Gastroesophageal sphincter (tissue), 4 donors: ENCODE data around the gene GNB1. TPM values are rescaled to one million over a fixed set of nuclear protein-coding genes. Genes with fewer than 3 reads are reported as not detected.

Source experiments
- ATAC-seq: fragments of 150-250 bp; one replicate; pipeline ENCODE4 v1.9.1; 2016; ENCODE audit warnings: mild to moderate bottlenecking, moderate library complexity
- H3K27ac ChIP-seq, 4 donors: fragments of 200-600 bp; sonication (generic) in 3 of 4; 1 replicate in 3 of 4; 2 replicates in 1 of 4; pipeline ENCODE4 v1.5.1; 2016 to 2019
- H3K27me3 ChIP-seq: fragments of 200-600 bp; sonication (generic); one replicate; pipeline ENCODE4 v1.5.1; 2019
- H3K36me3 ChIP-seq, 2 donors: fragments of 200-600 bp; sonication (generic); one replicate each; pipeline ENCODE4 v1.5.1; 2019; ENCODE audit warnings: control low read depth in 1 of 2
- H3K4me1 ChIP-seq, 3 donors: fragments of 200-600 bp; sonication (generic); 1 replicate in 2 of 3; 2 replicates in 1 of 3; pipeline ENCODE4 v1.5.1; 2016 to 2019; ENCODE audit warnings: control low read depth in 2 of 3
- H3K4me3 ChIP-seq, 2 donors: fragments of 200-600 bp; sonication (generic); one replicate each; pipeline ENCODE4 v1.5.1; 2019; ENCODE audit warnings: mild to moderate bottlenecking in 1 of 2, moderate library complexity in 1 of 2
- H3K9me3 ChIP-seq, 3 donors: fragments of 200-600 bp; sonication (generic); one replicate each; pipeline ENCODE4 v1.5.1; 2017 to 2019; ENCODE audit warnings: control low read depth in 2 of 3
- EP300 ChIP-seq: sonication (generic); formaldehyde crosslinking; IDR thresholded peaks from one replicate; pipeline ENCODE4 v1.6.1; 2017; ENCODE audit warnings: antibody characterized with exemption, mild to moderate bottlenecking
- POLR2A ChIP-seq, 2 donors: fragments of 450-650 bp; IDR thresholded peaks; one replicate each; pipeline ENCODE4 v1.6.1; 2017; ENCODE audit warnings: antibody characterized with exemption in 2 of 2, mild to moderate bottlenecking in 2 of 2, moderate library complexity in 1 of 2
- POLR2AphosphoS5 ChIP-seq: sonication (generic); formaldehyde crosslinking; IDR thresholded peaks from one replicate; pipeline ENCODE4 v1.6.1; 2017; ENCODE audit warnings: antibody characterized with exemption
- WGBS, 2 donors: methylation state at CpG; one replicate each; pipeline ENCODE4 v1.1.5; 2018; ENCODE audit warnings: low coverage in 1 of 2; 5-methylcytosine and 5-hydroxymethylcytosine counted together
- total RNA-seq, 4 donors: library from RNA; depleted of rRNA; stranded (reverse); fragments of >200 nt; gene quantifications; one replicate each; pipeline ENCODE4 v1.1.0, GENCODE V29; 2016
- TF ChIP-seq, protein P1 (sequence below), 4 experiments: fragments of 200-600 bp in 2 of 4; fragments of 450-650 bp in 2 of 4; sonication (generic) in 1 of 4; IDR thresholded peaks; one replicate each; pipeline ENCODE4 v1.5.1; 2017 to 2019; ENCODE audit warnings: antibody characterized with exemption in 4 of 4, mild to moderate bottlenecking in 2 of 4, moderate library complexity in 2 of 4

Gene GNB1
- total RNA-seq, 4 donors from 2014 or later, result 129 to 175 (median 136) TPM

DNA sequence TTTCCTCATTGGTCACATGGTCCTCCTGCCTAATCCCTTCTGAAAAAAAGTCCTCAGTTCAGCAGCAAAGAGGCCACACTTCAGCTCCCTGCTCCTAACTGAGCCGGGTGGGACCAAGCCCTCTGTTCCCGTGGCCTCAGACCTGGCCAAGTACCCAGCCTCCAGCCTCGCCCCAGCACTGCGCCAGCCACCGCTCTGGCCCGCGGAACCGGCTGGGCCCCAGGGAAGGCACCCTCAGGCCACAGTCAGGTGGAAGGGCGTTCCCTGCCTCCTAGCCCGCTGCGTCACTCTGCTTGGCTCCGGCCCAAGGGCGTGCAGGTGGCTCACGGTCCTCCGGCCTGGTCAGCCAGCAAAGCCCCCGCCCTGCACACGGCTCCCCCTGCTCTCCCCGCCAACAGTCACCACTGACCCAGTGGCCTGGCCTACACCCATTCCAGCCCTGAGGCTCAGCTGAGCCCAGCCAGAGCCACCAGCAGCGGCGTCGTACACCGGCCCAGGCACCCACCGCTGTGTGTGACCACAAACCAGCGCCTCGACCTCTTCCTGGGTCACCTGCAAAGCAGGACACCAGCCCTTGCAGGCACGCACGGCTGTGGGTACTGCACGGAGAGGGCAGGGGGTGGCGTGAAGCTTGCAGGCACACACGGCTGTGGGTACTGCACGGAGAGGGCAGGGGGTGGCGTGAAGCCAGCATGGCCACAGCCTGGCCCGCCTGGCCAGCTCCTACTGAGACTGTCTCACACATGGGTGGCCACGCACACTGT, 132.0 kb downstream of the GNB1 start:
- 65 to 80% methylated on average over 4 to 5 of the region's 34 CpGs for WGBS, 2 donors
- peak; percentile 75 for ATAC-seq
- no peaks in the 10 kb centered on the region for H3K27me3 ChIP-seq
- no peaks in the 10 kb centered on the region for H3K9me3 ChIP-seq
- peaks cover 0 to 22% (median 3%) of the 10 kb centered on the region in 3 donors for H3K4me1 ChIP-seq
- no peak overlapping the region for H3K4me3 ChIP-seq
- peaks cover 0 to 100% of the 10 kb centered on the region in 2 donors for H3K36me3 ChIP-seq
- peak overlapping the region in 2 of 4 donors; percentile 5 to 8 for H3K27ac ChIP-seq
- TF ChIP-seq POLR2AphosphoS5 (no peak), POLR2A (IDR thresholded peaks at IDR 0.05) (no peak), EP300 (no peak)
- TF ChIP-seq, protein P1, sequence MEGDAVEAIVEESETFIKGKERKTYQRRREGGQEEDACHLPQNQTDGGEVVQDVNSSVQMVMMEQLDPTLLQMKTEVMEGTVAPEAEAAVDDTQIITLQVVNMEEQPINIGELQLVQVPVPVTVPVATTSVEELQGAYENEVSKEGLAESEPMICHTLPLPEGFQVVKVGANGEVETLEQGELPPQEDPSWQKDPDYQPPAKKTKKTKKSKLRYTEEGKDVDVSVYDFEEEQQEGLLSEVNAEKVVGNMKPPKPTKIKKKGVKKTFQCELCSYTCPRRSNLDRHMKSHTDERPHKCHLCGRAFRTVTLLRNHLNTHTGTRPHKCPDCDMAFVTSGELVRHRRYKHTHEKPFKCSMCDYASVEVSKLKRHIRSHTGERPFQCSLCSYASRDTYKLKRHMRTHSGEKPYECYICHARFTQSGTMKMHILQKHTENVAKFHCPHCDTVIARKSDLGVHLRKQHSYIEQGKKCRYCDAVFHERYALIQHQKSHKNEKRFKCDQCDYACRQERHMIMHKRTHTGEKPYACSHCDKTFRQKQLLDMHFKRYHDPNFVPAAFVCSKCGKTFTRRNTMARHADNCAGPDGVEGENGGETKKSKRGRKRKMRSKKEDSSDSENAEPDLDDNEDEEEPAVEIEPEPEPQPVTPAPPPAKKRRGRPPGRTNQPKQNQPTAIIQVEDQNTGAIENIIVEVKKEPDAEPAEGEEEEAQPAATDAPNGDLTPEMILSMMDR (IDR thresholded peaks at IDR 0.05), result no peak

DNA sequence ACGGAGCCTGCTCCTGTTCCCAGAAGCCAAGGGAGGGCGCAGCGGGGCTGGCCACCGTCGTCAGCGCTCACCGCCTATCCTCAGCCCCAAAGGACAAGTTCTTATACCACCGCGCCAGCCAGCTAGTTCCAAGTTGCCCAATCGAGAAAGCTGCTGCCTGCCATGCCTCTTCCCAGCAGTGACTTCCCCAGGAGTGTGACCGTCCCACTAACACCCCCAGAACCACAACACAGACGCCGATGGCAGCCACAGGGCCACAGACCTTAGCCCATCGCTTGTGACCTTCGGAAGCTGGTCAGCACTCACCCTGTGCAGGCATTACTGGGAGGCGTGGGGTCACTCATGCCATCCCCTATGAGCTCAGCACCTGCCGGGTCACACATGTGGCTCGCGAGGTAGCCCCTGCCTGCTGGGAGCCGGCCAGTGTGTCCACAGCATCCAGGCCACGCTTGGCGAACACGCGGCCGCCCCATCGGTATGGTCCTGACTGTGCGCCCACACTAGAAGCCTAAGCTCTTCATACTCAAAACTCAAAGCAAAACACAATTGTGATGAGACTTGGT, 132.7 kb downstream of the GNB1 start:
- Histone ChIP-seq H3K4me3 (no peak overlapping the region), H3K27me3 (no peaks in the 10 kb centered on the region), H3K9me3 (no peaks in the 10 kb centered on the region), H3K36me3 (peaks cover 0 to 100% of the 10 kb centered on the region in 2 donors), H3K4me1 (peaks cover 0 to 22% (median 3%) of the 10 kb centered on the region in 3 donors), H3K27ac (peak overlapping the region in 1 of 4 donors; percentile 5)
- no peak for TF ChIP-seq EP300
- TF ChIP-seq POLR2AphosphoS5, result no peak
- TF ChIP-seq, protein P1 (IDR thresholded peaks at IDR 0.05), result no peak
- ATAC-seq, result no peak
- 83% methylated on average over 1 of the region's 27 CpGs; no CpG with 5 or more reads in 1 of the 2 donors for WGBS, 2 donors

DNA sequence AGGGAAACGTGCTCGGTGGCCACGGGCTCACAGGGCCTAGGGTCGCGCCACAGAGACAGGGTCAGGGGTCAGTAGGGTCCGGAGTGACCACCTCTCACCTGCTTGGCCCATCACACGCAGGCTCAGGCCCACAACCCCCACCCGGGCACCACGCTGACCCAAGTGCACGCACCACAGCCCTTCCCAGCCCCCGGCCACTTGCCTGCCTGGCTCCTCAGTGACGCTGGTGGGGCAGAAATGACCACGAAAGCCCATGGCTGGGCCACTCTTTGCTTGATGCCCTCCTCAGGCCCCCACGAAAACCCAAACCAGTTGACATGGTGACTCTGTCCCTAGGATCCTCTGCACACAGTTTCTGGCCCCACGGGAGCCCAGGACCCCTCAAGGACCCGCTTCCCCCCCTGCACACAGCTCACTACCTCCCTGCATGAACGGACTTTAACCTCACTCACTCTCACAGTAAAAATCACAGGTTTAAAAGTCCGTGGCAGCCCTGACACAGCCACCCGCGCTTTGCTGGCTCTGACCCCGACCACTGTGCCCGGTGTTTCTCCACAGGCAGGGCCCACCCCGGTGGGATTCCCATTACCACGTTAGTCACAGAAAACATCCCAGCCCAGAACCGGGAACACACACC, 133.3 kb downstream of the GNB1 start:
- TF ChIP-seq POLR2A (IDR thresholded peaks at IDR 0.05) (no peak), POLR2AphosphoS5 (no peak), EP300 (no peak)
- TF ChIP-seq, protein P1 (IDR thresholded peaks at IDR 0.05), result no peak
- Histone ChIP-seq H3K4me1 (peaks cover 0 to 22% (median 3%) of the 10 kb centered on the region in 3 donors), H3K9me3 (no peaks in the 10 kb centered on the region), H3K4me3 (no peak overlapping the region), H3K27ac (no peak overlapping the region), H3K36me3 (peaks cover 0 to 100% of the 10 kb centered on the region in 2 donors), H3K27me3 (no peaks in the 10 kb centered on the region)
- 87% methylated on average over 3 of the region's 25 CpGs; no CpG with 5 or more reads in 1 of the 2 donors for WGBS, 2 donors
- ATAC-seq, result no peak

DNA sequence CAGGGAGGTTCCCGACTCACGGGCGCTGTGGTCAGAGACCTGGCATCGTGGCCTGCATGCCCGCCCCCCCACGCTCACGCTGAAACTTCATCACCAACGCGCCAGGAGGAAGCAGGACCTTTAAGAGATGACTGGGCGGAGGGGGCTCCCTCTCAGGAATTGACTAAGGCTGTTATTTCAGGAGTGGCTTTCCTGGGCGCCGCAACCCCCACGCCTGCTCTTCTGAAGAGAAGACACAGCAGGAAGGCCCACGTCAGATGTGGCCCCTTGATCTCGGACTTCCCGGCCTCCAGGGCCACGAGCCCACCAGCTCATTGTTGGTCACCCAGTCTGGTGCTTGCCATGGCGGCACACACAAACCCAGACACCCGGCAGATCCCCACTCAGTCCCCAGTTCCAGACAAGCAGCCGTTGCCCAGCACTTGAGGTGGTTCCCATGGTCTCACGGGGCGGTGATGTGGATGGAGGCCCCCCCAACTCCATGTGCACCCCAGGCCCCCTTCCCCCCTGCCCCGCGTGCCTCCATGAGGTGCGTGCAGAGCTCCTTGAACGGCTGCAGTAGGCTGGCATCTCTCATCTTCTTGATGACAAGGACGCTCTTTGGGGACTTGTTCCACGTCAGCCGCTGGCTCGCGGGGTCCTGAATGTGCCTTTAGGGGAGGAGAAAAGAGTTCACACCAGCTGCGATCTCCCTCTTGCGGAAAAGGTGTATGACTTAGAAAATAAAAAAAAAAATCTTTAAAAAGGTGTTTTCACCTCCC, 134.0 kb downstream of the GNB1 start:
- TF ChIP-seq, protein P1 (IDR thresholded peaks at IDR 0.05), result no peak
- no peak for TF ChIP-seq POLR2AphosphoS5
- no peak for TF ChIP-seq POLR2A (IDR thresholded peaks at IDR 0.05)
- no peak for TF ChIP-seq EP300
- peaks cover 0 to 22% (median 3%) of the 10 kb centered on the region in 3 donors for H3K4me1 ChIP-seq
- H3K9me3 ChIP-seq, result no peaks in the 10 kb centered on the region
- no peak overlapping the region for H3K4me3 ChIP-seq
- ATAC-seq, result no peak
- no peaks in the 10 kb centered on the region for H3K27me3 ChIP-seq
- 100% methylated on average over 4 of the region's 33 CpGs; no CpG with 5 or more reads in 1 of the 2 donors for WGBS, 2 donors
- peaks cover 0 to 99% of the 10 kb centered on the region in 2 donors for H3K36me3 ChIP-seq
- no peak overlapping the region for H3K27ac ChIP-seq
